ENCODE measurements around the gene ARFGAP1.
A peak's percentile ranks its signal among the peaks of the same experiment; 100 is the strongest.

ARFGAP1 gene

DNA sequence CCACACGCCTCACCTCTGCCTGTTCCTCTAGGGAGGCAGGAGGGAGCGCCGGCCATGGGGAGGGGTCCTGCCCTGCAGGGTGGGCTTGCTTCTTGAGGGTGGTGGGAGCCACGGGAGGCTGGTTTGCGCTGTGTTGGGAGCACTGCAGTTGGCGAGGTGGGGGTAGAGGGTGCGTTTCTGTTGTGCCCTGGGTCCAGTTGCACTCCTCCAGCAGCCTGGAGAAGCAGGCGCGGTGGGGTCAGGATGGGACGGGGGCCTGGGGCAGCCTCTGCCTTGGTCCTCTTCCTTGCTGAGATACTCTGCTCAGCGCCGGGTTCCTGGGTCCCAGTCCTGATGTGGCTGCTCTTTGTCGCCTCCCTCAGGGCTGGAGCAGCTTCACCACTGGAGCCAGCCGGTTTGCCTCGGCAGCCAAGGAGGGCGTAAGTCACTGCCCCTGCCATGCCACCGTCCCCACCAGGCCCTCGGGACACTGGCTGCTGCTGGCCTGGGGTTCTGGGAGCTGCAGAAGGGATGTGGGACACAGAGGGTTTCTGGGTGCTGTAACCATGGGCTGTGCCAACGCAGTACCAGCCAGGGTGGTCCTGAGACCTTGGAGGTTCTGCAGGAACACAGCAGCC is 8.4 kb downstream of the ARFGAP1 start:
- DNase-seq: no peak

DNA sequence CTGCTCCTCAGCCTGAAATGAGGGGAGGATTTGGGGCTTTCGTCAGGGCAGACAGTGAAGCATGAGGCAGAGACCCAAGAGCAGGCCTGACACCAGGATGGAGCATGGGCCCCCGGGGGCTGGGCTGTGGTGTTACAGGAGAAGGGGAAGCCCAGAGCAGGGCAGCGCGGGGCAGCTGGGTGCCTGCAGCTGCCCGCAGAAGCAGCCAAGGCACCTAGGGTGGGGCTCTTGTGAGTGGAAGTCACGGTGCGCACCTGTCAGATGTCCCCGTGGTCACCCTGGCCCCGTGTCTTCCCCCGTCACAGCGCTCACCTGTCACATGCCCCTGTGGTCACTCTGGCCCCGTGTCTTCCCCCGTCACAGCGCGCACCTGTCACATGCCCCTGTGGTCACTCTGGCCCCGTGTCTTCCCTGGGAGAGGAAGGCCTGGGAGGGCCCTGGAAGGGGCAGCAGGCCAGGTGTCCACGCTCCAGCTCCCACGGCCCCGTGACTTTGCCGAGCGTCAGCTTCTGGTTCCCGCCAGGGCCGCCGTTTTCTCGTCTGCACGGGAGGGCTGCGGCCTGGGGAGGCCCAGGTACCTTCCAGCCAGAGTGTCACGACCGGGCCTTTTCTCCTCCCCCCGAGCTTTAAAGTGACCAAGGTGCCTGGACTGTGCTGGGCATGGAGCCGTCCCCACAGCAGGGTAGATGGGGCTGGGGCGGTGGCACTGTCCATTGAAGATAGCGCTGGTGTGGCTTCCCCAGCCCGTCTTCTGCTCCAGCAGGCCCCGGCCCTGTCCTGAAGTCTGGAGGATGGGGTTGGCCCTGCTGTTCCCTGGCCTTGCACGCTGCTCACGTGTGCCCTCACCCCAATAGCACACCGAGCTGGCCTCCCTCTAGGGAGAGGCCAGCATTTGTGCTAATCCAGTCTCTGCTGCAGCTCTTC is 9.4 kb downstream of the ARFGAP1 start:
- no peak for DNase-seq

DNA sequence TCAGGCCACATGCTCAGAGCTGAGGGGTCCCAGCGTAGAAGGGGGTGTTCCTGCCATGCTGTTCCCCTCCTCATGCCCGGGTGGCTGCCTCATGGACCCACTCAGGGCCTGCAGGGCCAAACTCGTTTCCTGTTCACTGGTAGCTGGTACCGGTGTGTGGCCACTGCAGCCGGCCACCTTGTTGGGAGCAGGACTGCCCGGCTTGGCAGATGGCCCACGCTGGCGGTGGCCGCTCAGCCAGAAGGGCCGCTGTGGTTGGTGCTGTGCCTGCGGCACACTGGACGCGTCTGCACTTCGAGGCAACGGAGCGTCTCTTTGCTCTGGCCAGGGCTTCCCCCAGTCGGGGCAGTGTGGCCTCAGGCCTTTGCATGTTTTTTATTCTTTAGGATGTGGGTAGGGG is 10.3 kb downstream of the ARFGAP1 start:
- no peak for DNase-seq

DNA sequence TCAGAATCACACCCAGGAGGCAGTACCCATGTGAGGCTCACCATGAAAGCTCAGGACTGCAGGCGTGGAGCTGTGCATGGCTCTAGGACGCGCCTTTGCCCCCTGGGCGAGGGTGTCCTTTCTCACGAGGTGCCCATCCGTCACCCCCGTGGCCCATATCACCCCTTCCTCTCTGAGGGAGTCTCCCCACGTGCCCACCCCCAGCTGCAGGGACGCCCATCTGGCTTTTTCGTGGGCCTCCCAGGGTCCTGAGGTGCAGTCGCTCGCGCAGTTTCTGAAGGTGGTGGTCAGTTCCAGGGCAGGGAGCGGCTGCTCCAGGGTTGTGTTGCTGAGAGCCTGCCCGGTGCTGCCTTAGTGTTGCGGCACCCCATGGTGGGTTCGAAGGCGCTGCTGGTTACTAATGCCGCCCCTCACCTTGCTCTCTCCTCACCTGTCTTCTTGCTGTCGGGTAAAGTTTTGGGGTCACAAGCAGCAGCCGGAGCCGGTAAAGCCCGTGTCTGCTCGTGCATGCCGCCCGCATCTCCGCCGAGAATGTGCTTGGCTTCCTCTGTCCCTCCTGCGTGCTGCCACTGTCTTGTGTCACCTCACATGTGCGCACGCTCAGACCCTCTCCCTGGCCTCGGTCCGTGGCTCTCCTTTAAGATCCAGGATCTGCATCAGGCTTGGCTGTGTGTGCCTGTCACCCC is 10.9 kb downstream of the ARFGAP1 start:
- no peak for DNase-seq

DNA sequence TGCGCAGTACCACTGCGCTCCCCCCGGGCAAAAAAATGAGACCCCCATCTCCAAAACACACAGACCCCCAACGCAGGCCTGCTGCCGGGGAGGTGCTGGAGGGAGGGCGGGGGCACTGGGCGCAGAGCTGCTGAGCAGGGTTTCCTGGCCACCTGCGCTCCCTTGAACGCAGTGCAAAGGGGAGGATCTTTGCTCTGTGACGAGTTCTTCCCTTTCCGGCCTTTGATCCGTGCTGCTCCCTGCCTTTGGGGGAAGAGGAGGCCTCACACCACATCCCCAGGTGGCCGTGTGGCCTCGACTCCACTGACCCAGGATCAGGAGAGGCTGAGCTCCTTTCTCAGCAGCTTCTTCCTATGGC is 11.4 kb downstream of the ARFGAP1 start:
- DNase-seq: no peak

DNA sequence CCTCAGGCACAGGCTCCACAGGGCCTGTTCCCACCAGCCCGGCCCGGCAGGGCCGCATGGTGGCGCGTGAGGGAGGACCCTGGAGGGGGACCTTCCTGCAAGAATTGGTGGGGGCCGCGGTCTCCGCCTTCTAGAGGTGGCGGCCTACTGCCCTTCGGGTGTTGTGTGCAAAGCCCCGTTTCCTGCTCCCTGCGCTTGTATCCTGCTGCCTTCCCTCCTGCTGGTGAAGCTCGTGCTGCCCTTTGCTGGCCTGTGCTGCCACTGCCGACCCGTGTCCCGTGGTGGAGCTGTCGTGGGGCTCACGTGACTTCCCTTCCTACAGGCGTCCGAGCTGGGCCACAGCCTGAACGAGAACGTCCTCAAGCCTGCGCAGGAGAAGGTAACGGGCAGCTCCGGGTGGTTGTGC is 11.9 kb downstream of the ARFGAP1 start:
- no peak for DNase-seq

DNA sequence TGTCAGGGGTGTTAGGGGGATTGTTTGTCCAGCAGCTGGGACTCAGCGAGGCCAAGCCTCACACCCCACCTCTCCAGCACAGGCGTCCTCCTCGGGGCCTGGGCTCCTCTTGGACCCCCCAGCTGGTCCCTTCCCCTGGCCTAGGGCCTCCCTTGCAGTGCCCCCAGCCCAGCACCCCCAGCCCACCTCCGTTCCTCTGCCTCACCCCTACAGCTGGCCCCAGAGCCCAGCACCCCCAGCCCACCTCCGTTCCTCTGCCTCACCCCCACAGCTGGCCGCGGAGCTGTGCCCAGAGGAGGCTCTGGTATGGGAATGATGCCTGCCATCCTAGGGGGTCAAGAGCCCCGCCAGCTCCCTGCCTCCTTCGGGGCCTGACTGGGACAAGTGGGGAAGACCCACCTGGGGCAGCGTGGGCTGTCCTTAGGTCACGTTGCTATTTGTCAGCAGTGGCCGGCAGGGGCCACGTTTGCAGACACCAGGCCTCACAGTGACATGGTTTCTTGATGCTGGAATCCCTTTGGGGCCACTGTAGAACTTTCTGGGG is 12.4 kb downstream of the ARFGAP1 start:
- no peak for DNase-seq

DNA sequence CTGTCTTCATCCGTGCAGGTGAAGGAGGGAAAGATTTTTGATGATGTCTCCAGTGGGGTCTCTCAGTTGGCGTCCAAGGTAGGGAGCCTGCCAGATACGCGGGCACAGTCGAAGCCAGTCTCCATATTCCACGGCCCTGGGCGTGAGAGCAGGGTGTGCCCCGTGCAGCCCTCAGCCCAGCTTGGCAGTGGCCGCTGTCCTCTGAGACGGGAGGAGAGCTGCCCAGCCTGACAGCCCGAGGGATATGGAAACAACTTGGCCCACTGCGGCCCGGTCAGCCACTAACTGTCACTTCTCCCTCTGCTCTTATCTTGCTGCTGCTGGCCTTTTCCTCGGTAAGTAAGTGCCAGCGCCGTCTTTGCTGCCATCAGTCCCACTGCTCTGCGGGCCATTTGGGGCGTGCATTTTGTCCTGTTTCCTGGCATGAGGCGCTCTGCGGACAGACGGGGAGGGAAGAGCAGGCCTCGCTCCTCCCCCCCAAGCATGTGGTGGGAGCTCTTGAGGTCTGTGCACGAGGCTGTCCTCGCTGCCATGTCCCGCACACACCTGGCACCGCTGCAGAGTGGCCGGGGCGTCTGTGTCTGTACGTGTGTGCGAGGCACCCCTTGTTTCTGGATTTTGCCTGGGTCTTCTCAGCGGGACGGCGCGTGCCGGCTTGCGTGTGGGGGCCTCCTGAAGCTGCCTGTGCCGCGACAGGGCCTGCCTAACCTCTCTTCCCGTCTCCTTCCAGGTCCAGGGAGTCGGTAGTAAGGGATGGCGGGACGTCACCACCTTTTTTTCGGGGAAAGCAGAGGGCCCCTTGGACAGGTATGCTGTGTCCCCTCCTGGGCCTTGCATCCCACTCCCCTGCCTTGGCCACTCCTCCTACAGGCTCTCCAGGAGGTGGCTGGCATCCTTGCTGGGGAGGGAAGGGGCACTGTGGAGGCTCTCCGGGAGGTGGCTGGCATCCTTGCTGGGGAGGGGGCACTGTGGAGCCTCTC is 13.3 kb downstream of the ARFGAP1 start:
- no peak for DNase-seq

DNA sequence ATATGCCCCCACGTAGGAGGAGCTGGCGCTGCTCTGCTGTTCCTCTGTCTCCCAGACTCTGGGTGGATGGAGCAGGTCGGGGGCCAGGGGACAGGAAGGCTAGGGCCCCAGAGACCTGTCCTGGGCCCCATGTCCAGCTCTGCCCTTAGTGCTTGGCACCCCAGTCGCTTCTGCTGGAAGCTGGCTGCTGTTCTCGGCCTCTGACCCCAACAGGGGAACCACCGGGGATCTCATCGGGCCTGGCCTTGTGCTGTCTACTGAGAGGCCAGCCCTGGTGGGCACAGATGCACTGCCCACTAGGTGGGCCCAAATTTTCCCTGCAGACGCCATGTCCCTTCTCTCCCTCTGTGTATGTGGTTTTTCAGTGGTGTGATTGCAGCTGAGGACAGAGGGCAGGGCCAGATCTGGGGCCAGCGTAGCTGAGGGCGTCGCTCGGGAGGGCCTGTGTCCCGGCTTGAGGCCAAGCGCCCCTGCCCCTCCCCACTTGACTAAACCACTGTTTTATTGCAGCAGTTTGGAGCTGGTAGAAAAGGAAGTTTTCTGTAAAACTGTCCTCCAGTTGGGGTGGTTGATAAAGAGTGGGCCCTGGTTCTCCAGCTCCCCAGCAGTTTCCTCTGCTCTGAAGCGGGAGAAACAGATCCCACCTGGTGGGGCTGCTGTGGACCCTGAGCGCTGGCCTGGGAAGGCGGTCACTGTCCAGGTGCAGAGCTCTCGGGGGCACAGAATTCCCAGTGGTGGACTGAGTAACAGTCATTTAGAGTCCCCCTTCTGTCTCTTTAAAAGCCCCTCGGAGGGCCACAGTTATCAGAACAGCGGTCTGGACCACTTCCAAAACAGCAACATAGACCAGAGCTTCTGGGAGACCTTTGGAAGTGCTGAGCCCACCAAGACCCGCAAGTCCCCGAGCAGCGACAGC is 14.4 kb downstream of the ARFGAP1 start:
- DNase-seq: no peak

DNA sequence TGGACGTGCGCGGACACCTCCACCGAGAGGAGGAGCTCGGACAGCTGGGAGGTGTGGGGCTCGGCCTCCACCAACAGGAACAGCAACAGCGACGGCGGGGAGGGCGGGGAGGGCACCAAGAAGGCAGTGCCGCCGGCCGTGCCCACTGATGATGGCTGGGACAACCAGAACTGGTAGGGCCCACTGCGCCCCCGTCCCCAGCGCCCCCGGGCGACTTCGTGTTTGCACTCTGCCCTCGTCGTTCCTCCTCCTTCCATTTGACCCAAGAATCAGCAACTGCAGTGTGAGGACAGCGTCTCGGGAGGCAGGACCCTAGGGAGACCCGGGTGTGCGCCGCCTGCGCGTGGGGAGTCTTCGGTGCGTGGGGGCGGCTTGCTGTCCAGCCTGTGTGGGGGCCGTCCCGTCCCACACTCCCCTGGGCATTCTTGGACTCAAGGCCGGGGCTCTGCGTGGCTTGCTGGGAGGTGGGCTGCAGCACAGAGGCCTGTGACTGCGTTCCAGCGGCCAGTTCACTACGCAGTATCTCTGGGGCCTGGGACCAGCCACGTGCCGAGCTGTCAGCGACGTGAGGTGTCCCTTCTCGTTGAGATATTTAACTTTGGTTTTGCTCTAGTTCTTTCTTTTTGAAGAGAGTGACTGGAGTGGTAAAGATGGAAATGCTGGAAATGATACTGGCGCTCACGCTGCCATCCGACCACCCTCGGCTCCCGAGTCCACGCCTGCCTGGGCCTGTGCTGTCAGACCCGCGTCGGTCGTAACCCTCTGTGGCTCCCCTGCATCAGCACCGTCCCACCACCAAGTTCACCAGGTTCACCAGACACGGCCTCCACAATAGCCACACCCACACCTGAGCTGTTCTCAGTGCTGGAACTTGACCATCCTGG is 15.3 kb downstream of the ARFGAP1 start:
- DNase-seq: no peak

DNA sequence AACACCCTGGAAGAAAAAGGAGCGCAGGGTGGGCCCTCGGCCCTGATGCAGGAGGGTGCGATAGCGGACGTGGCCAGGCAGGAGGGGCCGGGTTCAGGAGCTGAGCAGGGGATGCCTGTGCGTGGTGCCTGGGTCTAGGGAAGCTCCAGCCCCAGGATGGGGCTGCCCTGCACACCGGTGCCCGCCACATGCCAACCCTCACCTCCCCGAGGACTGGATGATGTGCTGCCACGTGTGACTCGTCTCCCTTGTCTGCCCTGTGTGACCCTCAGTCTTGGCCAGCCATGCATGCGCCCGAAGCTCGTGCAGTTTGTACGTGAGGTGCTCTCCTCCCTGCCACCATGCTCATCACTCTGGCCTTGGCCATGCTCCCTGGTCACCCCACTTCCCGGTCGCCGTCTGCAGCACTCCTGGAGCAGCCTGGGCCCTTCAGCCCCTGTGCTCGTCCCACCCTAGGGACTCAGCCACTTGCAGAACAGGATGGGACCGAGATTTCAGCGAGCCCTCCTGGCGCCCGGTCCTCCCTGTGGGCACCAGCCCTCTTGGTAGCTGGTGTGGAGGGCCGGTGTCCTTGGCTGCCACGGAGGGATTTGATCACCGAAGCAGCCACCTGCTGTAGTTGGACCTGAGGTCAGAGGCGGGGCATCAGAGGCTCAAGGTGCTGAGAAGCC is 16.1 kb downstream of the ARFGAP1 start:
- no peak for DNase-seq

DNA sequence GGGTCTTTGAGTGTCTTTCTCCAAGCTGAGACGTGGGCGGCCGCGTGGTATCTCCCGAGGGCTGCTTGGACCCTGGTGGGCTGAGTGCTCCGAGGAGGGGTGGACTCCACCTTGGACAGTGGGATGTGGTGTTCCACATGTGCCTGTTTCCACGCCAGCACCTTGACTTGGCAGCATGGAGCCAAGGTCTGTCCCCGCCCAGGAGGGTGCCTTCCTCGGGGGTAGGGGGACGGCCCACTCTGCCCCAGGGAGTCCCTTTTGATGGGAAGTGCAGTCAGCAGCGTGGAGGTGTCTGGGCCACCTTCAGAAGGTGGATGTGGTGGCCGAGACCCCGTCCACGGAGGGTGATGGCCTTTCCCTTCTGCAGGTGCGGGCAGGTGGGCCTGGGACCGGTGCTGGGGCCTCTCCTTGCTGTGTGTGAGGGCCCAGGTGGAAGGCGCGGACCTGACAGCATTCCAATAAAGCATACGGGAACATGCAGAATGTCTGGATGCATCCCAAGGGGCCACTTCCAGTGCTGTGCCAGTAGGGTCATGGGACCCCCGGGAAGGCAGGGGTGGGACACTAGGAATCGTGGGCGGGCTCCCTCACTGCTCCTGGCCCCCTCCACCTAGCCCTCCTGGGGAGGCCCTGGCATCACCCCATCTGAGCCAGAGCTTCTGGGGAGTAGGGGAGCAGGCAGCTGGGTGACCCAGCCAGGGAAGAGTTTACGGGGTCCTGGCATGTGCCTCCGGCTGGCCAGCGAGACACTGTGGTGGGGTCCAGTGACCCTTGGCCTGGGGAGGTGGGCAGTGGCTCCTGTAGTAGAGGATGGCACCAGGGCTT is 16.9 kb downstream of the ARFGAP1 start:
- no peak for DNase-seq

DNA sequence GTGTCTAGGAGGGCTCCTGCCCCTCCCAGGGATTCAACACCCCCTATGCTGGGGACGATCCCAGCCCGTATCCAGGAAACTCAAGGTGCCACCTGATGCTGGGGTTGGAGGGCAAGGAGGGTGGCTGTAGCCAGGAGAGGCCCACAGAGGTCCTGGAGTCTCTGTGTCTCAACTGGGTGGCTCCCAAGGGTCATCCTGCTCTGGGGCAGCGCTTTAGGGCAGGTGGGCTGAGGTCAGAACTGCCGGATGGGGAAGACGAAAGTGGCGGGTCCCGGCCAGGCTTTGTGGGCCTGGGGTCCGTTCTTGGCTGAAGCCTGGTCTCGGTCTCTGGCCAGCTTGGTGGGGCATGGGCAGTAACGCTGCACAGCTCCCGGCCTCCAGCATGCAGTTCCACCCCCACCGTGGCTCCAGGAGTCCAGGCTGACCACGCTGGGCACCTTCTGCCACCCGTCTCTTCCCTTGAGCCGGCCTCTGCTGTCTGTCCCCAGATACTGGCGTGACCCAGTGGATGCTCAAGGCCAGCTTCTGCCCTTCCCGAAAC is 17.6 kb downstream of the ARFGAP1 start:
- DNase-seq: no peak

DNA sequence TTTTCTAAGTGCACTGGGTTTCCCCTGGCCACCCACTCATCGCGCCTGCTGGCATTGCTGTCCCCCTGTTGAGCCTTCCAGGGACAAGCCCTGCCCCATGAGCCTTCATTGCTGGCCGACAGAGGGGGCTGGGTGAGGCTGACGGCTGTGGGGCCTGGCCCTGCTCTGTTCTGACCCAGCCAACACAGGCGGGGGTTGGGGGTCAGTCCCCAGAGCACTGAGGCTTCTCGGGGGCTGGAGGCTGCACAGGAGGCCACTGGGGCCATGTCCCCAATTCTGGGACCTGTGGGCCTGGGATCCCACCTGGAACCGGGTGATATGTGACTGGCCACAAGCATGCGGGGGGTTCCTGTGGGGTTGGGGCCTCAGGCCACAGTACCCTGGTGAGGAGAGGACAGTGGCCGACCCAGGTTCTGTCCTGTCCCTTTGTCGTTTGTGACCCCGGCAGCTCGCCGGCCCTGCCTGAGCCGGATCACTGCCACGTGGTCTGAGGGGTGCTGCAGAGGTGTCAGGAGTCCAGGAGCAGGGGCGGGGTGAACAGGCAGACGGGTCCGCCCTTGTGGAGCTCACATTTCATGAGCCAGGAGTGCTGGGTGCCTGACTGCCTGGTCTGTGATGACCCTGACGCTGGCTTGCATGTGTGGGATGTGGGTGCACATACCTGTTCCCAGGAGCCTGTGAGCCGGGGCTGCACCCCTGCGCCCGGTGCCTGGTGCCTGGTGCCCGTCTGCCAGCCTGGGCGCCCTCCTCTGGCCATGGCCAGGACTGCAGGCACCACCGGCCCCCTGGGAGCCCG is 18.3 kb downstream of the ARFGAP1 start:
- DNase-seq: peak; percentile 68

DNA sequence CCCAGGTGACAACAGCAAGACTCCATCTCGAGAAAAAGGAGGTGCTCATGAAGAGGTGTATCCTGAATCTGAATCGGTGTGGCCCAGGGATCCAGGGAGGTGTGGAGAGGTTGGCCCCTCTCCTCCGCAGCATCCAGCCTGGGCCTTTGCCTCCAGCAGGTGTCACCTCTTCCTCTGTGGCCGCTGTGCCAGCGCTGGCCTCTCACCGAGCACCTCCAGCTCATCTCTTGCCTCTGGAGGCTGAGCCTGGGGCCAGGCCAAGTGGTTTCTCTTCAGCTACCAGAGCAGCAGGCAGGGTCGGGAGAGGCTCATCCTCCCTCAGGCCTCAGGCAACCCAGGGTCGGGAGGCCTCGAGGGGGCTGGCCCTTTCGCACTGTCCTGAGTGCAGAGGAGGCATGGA is 19.2 kb downstream of the ARFGAP1 start:
- no peak for DNase-seq

DNA sequence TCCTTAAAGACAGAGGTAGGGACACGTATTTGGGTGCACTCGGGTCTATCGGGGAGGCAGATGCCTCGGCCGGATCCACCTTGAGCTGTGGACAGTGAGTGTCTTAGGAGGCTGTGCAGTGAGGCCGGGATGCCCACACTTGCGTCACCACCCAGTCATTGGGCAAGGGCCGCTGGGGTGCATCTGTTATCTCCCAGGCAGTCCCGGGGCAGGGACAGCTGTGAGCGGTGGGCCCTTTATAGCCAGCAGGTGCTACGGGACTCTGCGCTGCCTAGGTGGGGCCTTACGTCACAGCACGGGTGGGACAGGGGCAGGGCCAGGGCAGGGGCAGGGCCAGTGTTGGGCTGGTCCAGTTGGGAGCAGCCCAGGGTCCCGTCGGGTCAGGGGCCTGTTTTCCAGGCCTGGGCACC is 19.7 kb downstream of the ARFGAP1 start:
- DNase-seq: no peak

DNA sequence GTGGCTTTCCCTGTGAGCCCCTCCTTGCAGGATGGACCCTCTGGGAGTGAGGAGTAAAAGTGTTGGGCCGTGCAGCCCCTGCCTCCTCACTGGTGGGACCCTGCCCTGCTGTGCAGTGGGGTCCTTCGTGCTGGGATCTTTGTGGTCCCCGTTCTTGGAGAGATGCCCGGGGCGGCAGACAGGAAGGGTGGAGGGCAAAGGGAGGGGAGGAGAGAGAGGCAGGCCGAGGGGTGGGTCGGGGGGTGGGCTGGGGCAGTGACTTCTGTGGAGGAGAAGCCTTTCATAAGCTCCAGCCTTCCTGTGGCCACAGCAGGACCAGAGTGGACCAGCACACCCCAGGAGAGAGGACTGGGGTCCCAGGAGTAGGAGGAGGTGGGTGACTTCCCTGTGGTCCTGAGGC is 20.3 kb downstream of the ARFGAP1 start, which contains the start of gene COL20A1:
Gene COL20A1 (plus strand): TSS at position 283 of the 400 bp plus-strand sequence. CDS start 1,922 bp downstream, outside the sequence.
- no peak for DNase-seq

Measured in RPMI8226 (cell line).